Endothelial cell (in vitro differentiated cells): ENCODE data around the gene DNAI2. TPM values are rescaled to one million over a fixed set of nuclear protein-coding genes. Genes with fewer than 3 reads are reported as not detected.

Experiments used
- DNase-seq: peaks from one replicate; pipeline ENCODE4 v3.0.0; 2021; ENCODE audit warnings: low spot score
- H3K27ac Mint-ChIP-seq: one replicate; pipeline ENCODE4 v1.8.0; 2021; ENCODE audit warnings: mixed read lengths, inconsistent platforms; ENCODE audit not compliant: unreplicated experiment
- H3K27me3 Mint-ChIP-seq: one replicate; pipeline ENCODE4 v1.8.0; 2021; ENCODE audit warnings: mild to moderate bottlenecking, moderate library complexity, mixed read lengths, inconsistent platforms; ENCODE audit not compliant: unreplicated experiment
- H3K36me3 Mint-ChIP-seq: one replicate; pipeline ENCODE4 v1.8.0; 2021; ENCODE audit warnings: mild to moderate bottlenecking, low read depth, mixed read lengths, inconsistent platforms; ENCODE audit not compliant: unreplicated experiment
- H3K4me1 Mint-ChIP-seq: one replicate; pipeline ENCODE4 v1.8.0; 2021; ENCODE audit warnings: mild to moderate bottlenecking, mixed read lengths, inconsistent platforms; ENCODE audit not compliant: unreplicated experiment
- H3K4me3 Mint-ChIP-seq: one replicate; pipeline ENCODE4 v1.8.0; 2021; ENCODE audit warnings: mild to moderate bottlenecking, mixed read lengths, inconsistent platforms; ENCODE audit not compliant: unreplicated experiment
- H3K9me3 Mint-ChIP-seq: one replicate; pipeline ENCODE4 v1.8.0; 2021; ENCODE audit warnings: mixed read lengths, inconsistent platforms; ENCODE audit not compliant: unreplicated experiment
- total RNA-seq: library from RNA; stranded (reverse); fragmentation: NEBNext Ultra II Directional; extraction: Animal tissue kit (Norgen Biotek cat#: 25700); gene quantifications from one replicate; pipeline ENCODE4 v1.2.1, GENCODE V29; 2021; ENCODE audit not compliant: unreplicated experiment
- TF ChIP-seq, protein P1 (sequence below): fragments of 200-600 bp; sonication (generic); IDR thresholded peaks from one replicate; pipeline ENCODE4 v1.5.0; 2021; ENCODE audit warnings: antibody characterized with exemption; ENCODE audit not compliant: unreplicated experiment

DNAI2 gene
- total RNA-seq, 1 donor from 2014 or later = not detected

DNA sequence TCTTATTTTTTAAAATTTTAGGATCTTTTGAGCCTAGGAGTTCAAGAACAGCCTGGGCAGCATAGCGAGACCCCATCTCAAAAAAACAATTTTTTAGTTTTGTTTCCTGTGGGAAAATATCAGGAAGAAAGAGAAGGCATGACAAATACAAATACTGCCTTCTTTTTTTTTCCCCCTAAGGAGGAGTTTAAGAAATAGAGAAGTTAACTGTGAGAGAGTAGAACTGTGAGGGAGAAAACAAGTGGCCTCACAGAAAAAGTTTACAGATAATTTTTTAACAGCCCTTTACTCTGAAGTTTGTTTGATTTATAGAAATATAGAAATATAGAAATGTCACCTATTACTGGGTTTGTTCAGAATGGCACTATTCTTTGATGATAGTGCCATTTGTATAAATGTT lies 39.5 kb upstream of the DNAI2 start:
- Mint-ChIP-seq H3K4me1 (peaks cover 6% of the 10 kb centered on the region), H3K9me3 (no peaks in the 10 kb centered on the region), H3K27ac (no peak overlapping the region), H3K4me3 (no peak overlapping the region), H3K36me3 (no peaks in the 10 kb centered on the region), H3K27me3 (peaks cover 3% of the 10 kb centered on the region)
- TF ChIP-seq, protein P1, sequence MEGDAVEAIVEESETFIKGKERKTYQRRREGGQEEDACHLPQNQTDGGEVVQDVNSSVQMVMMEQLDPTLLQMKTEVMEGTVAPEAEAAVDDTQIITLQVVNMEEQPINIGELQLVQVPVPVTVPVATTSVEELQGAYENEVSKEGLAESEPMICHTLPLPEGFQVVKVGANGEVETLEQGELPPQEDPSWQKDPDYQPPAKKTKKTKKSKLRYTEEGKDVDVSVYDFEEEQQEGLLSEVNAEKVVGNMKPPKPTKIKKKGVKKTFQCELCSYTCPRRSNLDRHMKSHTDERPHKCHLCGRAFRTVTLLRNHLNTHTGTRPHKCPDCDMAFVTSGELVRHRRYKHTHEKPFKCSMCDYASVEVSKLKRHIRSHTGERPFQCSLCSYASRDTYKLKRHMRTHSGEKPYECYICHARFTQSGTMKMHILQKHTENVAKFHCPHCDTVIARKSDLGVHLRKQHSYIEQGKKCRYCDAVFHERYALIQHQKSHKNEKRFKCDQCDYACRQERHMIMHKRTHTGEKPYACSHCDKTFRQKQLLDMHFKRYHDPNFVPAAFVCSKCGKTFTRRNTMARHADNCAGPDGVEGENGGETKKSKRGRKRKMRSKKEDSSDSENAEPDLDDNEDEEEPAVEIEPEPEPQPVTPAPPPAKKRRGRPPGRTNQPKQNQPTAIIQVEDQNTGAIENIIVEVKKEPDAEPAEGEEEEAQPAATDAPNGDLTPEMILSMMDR = no peak
- DNase-seq = no peak

DNA sequence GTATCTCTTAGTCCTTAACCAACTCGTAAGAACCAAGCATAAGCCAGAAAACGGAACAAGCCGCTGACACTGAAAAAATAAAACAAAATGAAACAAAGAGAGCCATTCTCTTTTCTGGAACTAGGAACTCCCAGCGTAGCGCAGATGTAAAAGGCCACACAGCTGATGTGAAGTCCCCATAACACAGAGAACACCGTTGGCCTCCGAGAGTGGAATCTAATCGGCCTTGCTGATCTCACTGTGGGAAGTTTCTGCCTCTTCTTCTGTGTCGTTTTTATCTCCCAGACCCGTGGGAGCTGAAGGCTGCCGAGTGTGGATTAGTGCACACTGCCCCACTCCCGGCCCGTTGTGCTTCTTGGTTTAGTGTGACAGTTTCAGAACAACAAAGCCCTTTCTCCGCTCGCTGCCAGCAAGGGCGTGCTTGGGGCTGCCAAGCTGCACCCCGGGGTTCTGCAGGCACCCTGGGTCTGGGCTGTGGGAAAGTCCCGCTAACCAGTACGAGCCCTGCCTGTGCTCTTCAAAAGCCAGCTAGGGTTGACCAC lies 38.9 kb upstream of the DNAI2 start:
- no peak overlapping the region for H3K4me3 Mint-ChIP-seq
- peaks cover 6% of the 10 kb centered on the region for H3K4me1 Mint-ChIP-seq
- peaks cover 3% of the 10 kb centered on the region for H3K27me3 Mint-ChIP-seq
- H3K9me3 Mint-ChIP-seq = no peaks in the 10 kb centered on the region
- H3K27ac Mint-ChIP-seq = no peak overlapping the region
- TF ChIP-seq, protein P1 = no peak
- DNase-seq = no peak
- no peaks in the 10 kb centered on the region for H3K36me3 Mint-ChIP-seq

DNA sequence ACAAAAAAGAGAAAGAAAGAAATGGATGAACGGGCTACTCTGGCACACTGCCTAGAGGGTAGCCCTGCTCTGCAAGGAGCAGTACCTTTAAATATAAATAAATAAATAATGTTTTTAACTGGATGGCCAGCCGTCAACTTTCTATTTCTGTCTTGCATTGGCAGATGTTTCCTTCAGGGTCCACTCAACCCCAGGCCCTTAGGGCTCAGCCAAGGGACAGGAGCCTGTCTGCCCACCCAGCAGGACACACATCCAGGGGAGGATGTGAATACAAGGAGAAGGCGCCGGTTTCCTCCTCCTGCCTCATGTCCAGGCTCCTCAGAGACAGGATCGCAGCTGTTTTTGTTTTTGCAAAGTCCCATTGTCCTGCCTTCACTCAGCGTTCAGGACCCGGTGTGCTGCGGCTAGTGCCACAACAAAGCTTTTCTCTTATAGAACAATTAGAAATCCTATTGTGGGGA lies 38.1 kb upstream of the DNAI2 start:
- Mint-ChIP-seq H3K9me3 (no peaks in the 10 kb centered on the region), H3K27ac (no peak overlapping the region), H3K4me3 (no peak overlapping the region), H3K27me3 (peaks cover 4% of the 10 kb centered on the region), H3K4me1 (peaks cover 6% of the 10 kb centered on the region), H3K36me3 (no peaks in the 10 kb centered on the region)
- TF ChIP-seq, protein P1 = no peak
- DNase-seq = no peak

DNA sequence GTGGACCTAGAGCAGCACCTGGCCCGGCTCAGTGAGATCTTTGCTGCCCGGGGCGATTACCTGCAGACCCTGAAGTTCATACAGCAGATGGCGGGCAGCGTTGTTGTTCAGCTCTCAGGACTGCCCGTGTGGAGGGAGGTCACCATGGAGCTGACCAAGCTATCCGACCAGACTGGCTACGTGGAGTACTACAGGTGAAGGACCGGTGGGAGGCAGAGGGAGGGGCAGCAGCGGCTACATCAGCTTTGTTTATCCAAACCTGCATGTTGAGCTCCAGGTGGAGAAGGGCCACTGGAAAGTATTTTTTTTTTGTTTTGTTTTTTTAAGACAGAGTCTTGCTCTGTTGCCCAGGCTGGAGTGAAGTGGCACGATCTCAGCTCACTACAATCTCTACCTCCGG lies 36.7 kb upstream of the DNAI2 start:
- no peak for DNase-seq
- no peak overlapping the region for H3K4me3 Mint-ChIP-seq
- peaks cover 4% of the 10 kb centered on the region for H3K27me3 Mint-ChIP-seq
- peaks cover 6% of the 10 kb centered on the region for H3K4me1 Mint-ChIP-seq
- H3K36me3 Mint-ChIP-seq = no peaks in the 10 kb centered on the region
- no peaks in the 10 kb centered on the region for H3K9me3 Mint-ChIP-seq
- TF ChIP-seq, protein P1 = no peak
- H3K27ac Mint-ChIP-seq = no peak overlapping the region

DNA sequence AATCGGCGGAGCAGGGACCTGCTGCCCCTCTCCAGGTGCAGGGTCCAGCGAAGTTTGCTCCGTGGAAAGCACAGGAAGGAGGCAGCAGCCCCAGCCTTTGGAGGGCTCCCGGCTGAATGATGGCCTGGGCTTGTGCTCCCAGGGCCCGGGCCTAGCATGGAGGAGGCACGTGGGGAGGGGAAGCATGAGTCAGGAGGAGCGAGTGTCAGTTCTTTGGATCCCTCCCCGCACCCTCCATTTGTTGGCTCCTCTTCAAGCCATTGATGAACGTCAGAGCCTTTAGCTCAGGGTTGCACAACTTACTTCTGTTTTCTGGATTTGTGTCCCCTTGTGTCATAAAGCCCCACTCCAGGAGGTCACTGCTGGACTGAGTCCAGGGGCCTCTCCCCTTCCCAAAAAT lies 34.9 kb upstream of the DNAI2 start:
- Mint-ChIP-seq H3K36me3 (no peaks in the 10 kb centered on the region), H3K27ac (no peak overlapping the region), H3K4me3 (no peak overlapping the region), H3K27me3 (peaks cover 4% of the 10 kb centered on the region), H3K4me1 (peaks cover 6% of the 10 kb centered on the region), H3K9me3 (no peaks in the 10 kb centered on the region)
- no peak for DNase-seq
- TF ChIP-seq, protein P1 = no peak
